ENCODE measurements around the gene MOB3A. TPM values are rescaled to one million over a fixed set of nuclear protein-coding genes. Genes with fewer than 3 reads are reported as not detected.
A peak's percentile ranks its signal among the peaks of the same experiment; 100 is the strongest.

MOB3A gene
- total and polyA plus RNA-seq, 2 of the 13 experiments (the other 11 are each of a cell fraction or from before 2014, with no cell fraction given): 3.5 to 17.8 TPM

DNA sequence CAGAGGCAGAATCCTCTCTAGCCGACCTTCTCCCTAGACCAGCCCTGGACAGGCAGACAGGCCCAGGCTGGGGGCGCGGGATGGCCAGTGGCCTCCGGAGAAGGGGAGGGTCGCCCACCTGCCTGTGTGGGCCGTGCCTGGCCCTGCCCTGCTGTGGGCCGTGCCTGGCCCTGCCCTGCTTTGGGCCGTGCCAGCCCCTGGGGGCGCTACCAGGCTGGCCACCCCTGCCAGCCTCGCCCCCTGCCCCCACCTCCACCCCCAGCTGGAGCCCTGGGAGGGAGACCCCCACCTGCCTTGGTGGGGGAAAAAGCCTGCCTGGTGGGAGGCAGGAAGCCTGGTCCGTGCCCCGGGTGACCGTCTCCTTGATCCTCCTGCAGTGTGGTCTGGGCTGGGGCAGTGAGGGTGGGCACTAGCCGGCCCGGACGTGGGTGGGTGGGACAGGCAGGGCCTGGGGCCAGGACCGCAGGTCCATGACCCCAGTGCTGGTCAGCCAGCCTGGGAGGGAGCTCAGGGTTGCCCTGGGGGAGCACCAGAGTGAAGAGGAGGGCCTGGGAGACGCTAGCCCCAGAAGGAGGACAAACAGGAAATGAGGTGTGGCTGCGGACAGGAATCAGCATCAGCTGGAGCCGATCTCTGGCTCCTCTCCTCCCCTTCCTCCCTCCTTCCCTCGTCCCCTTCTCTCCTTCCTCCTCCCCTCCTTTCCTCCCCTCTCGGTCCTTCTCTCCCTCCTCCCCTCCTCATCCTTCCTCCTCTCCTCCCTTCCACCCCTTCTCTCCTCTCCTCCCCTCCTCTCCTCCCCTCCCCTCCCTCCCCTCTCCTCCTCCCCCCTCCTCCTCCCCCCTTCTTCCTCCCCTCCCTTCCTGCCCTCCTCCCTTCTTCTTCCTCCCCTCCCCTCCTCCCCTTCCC lies 39.9 kb downstream of the MOB3A start (continued):
- TF ChIP-seq, protein P1, sequence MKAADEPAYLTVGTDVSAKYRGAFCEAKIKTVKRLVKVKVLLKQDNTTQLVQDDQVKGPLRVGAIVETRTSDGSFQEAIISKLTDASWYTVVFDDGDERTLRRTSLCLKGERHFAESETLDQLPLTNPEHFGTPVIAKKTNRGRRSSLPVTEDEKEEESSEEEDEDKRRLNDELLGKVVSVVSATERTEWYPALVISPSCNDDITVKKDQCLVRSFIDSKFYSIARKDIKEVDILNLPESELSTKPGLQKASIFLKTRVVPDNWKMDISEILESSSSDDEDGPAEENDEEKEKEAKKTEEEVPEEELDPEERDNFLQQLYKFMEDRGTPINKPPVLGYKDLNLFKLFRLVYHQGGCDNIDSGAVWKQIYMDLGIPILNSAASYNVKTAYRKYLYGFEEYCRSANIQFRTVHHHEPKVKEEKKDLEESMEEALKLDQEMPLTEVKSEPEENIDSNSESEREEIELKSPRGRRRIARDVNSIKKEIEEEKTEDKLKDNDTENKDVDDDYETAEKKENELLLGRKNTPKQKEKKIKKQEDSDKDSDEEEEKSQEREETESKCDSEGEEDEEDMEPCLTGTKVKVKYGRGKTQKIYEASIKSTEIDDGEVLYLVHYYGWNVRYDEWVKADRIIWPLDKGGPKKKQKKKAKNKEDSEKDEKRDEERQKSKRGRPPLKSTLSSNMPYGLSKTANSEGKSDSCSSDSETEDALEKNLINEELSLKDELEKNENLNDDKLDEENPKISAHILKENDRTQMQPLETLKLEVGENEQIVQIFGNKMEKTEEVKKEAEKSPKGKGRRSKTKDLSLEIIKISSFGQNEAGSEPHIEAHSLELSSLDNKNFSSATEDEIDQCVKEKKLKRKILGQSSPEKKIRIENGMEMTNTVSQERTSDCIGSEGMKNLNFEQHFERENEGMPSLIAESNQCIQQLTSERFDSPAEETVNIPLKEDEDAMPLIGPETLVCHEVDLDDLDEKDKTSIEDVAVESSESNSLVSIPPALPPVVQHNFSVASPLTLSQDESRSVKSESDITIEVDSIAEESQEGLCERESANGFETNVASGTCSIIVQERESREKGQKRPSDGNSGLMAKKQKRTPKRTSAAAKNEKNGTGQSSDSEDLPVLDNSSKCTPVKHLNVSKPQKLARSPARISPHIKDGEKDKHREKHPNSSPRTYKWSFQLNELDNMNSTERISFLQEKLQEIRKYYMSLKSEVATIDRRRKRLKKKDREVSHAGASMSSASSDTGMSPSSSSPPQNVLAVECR (CRISPR knock-in tag; IDR thresholded peaks at IDR 0.05; ENCODE audit: borderline replicate concordance): peak; percentile 5; the same call in 1 of the 2 replicates
- TF ChIP-seq ZSCAN31 (CRISPR knock-in tag; IDR thresholded peaks at IDR 0.05; ENCODE audit: low read depth) (no peak), GABPA (IDR thresholded peaks at IDR 0.05; ENCODE audit: low read depth, low read length) (peak; percentile 39), GABPA (CRISPR knock-in tag; IDR thresholded peaks at IDR 0.05; ENCODE audit: low read depth) (peak; percentile 75), AKAP8 (CRISPR knock-in tag; IDR thresholded peaks at IDR 0.05) (peak; percentile 53; the same call in 1 of the 2 replicates), HDAC1 (CRISPR knock-in tag; IDR thresholded peaks at IDR 0.05) (peak; percentile 29; the same call in 1 of the 2 replicates), EHMT2 (IDR thresholded peaks at IDR 0.05; ENCODE audit: borderline replicate concordance, low read depth, low read length) (no peak), MATR3 (CRISPR knock-in tag; IDR thresholded peaks at IDR 0.05) (no peak)
- TF ChIP-seq, protein P2, sequence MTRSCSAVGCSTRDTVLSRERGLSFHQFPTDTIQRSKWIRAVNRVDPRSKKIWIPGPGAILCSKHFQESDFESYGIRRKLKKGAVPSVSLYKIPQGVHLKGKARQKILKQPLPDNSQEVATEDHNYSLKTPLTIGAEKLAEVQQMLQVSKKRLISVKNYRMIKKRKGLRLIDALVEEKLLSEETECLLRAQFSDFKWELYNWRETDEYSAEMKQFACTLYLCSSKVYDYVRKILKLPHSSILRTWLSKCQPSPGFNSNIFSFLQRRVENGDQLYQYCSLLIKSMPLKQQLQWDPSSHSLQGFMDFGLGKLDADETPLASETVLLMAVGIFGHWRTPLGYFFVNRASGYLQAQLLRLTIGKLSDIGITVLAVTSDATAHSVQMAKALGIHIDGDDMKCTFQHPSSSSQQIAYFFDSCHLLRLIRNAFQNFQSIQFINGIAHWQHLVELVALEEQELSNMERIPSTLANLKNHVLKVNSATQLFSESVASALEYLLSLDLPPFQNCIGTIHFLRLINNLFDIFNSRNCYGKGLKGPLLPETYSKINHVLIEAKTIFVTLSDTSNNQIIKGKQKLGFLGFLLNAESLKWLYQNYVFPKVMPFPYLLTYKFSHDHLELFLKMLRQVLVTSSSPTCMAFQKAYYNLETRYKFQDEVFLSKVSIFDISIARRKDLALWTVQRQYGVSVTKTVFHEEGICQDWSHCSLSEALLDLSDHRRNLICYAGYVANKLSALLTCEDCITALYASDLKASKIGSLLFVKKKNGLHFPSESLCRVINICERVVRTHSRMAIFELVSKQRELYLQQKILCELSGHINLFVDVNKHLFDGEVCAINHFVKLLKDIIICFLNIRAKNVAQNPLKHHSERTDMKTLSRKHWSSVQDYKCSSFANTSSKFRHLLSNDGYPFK (CRISPR knock-in tag; IDR thresholded peaks at IDR 0.05; ENCODE audit: borderline replicate concordance): 0 out of 2 replicates have a peak, but pooled peaks have one; percentile 31

Data from HepG2 (cell line).